Activated CD4-positive, alpha-beta memory T cell treated with anti-CD3 and anti-CD28 coated beads for 36 hours (primary cell): ENCODE results near the gene OSBPL10. TPM values are rescaled to one million over a fixed set of nuclear protein-coding genes. Genes with fewer than 3 reads are reported as not detected.

Experiments
- CTCF ChIA-PET: fragments of 350-600 bp; sonication (Branson Sonifier 250); formaldehyde crosslinking; loops from one replicate; lab custom pipeline; 2021; ENCODE audit warnings: antibody characterized with exemption, inconsistent platforms; lab: Charles Lee
- POLR2A ChIA-PET: fragments of 350-600 bp; sonication (Branson Sonifier 250); formaldehyde crosslinking; loops from one replicate; lab custom pipeline; 2021; ENCODE audit warnings: antibody characterized with exemption; lab: Charles Lee
- DNase-seq: peaks from one replicate; pipeline ENCODE4 v3.0.0-alpha.2; 2020
- H3K27ac Mint-ChIP-seq: one replicate; pipeline ENCODE4 v1.8.0; 2021; ENCODE audit warnings: mixed read lengths
- H3K27me3 Mint-ChIP-seq: one replicate; pipeline ENCODE4 v1.8.0; 2021; ENCODE audit warnings: mixed read lengths
- H3K36me3 Mint-ChIP-seq: one replicate; pipeline ENCODE4 v1.8.0; 2021; ENCODE audit warnings: mixed read lengths
- H3K4me1 Mint-ChIP-seq: one replicate; pipeline ENCODE4 v1.8.0; 2021; ENCODE audit warnings: low read depth, mixed read lengths
- H3K4me3 Mint-ChIP-seq: one replicate; pipeline ENCODE4 v1.8.0; 2021; ENCODE audit warnings: mild to moderate bottlenecking, mixed read lengths
- H3K9me3 Mint-ChIP-seq: one replicate; pipeline ENCODE4 v1.8.0; 2021; ENCODE audit warnings: mixed read lengths
- intact Hi-C: fragments of 100-400 bp; cut with micrococcal nuclease; formaldehyde crosslinking; loops from one replicate; pipeline ENCODE4 v1.15.1; 2023
- total RNA-seq, 2 experiments: library from RNA; stranded (reverse); gene quantifications; one replicate each; pipeline ENCODE4 v1.2.3, GENCODE V29; 2021

Gene OSBPL10
- total RNA-seq, 2 experiments from 2014 or later: 3.4 to 3.5 TPM

GRCh38 chr3:31929826-31930502 is 51.1 kb downstream of the OSBPL10 start:
- Mint-ChIP-seq H3K27ac (no peak overlapping the region), H3K36me3 (no peaks in the 10 kb centered on the region), H3K27me3 (no peaks in the 10 kb centered on the region), H3K4me3 (no peak overlapping the region), H3K9me3 (no peaks in the 10 kb centered on the region), H3K4me1 (peaks cover 26% of the 10 kb centered on the region)
- ChIA-PET CTCF (no interaction called here), POLR2A (interaction anchor here (0.7 kb wide), 1 partner anchor 1165 kb away, joined by 3 read pairs; no protein-coding TSS in a partner anchor)
- DNase-seq: no peak
- intact Hi-C loops: no loop called here

GRCh38 chr3:31927811-31928210 is 53.3 kb downstream of the OSBPL10 start:
- CTCF ChIA-PET: interaction anchor here (1.4 kb wide), 1 partner anchor 203 kb away, joined by 4 read pairs; no protein-coding TSS in a partner anchor
- Mint-ChIP-seq H3K36me3 (no peaks in the 10 kb centered on the region), H3K4me3 (no peak overlapping the region), H3K4me1 (peaks cover 23% of the 10 kb centered on the region), H3K27ac (peak overlapping the region; percentile 46), H3K9me3 (no peaks in the 10 kb centered on the region), H3K27me3 (no peaks in the 10 kb centered on the region)
- POLR2A ChIA-PET: no interaction called here
- intact Hi-C loops: loop anchor here (1.0 to 2.0 kb wide), 2 partner anchors 51 to 171 kb away; no protein-coding TSS in a partner anchor
- DNase-seq: no peak

- no peak for DNase-seq
- CTCF ChIA-PET: interaction anchor here (1.4 kb wide), 1 partner anchor 204 kb away, joined by 4 read pairs; no protein-coding TSS in a partner anchor
- Mint-ChIP-seq H3K36me3 (no peaks in the 10 kb centered on the region), H3K27ac (peak overlapping the region; percentile 26), H3K27me3 (no peaks in the 10 kb centered on the region), H3K4me3 (no peak overlapping the region), H3K9me3 (no peaks in the 10 kb centered on the region), H3K4me1 (peaks cover 23% of the 10 kb centered on the region)
- intact Hi-C loops: loop anchor here (2.0 kb wide), 1 partner anchor 170 kb away; no protein-coding TSS in a partner anchor
- POLR2A ChIA-PET: interaction anchor here (1.1 kb wide), 1 partner anchor 52 kb away, joined by 3 read pairs; no protein-coding TSS in a partner anchor
Measured at GRCh38 chr3:31926543-31926942, 54.5 kb downstream of the OSBPL10 start.

GRCh38 chr3:31925271-31925630 is 55.8 kb downstream of the OSBPL10 start:
- POLR2A ChIA-PET: no interaction called here
- Mint-ChIP-seq H3K27me3 (no peaks in the 10 kb centered on the region), H3K36me3 (peaks cover 1% of the 10 kb centered on the region), H3K9me3 (peaks cover 8% of the 10 kb centered on the region), H3K4me3 (no peak overlapping the region), H3K4me1 (peaks cover 23% of the 10 kb centered on the region), H3K27ac (no peak overlapping the region)
- peak; percentile 29 for DNase-seq
- CTCF ChIA-PET: no interaction called here
- intact Hi-C loops: no loop called here

GRCh38 chr3:31924610-31925270 is 56.3 kb downstream of the OSBPL10 start:
- Mint-ChIP-seq H3K4me1 (peaks cover 23% of the 10 kb centered on the region), H3K9me3 (peaks cover 13% of the 10 kb centered on the region), H3K4me3 (no peak overlapping the region), H3K27ac (no peak overlapping the region), H3K27me3 (no peaks in the 10 kb centered on the region), H3K36me3 (peaks cover 7% of the 10 kb centered on the region)
- ChIA-PET CTCF (no interaction called here), POLR2A (no interaction called here)
- DNase-seq: no peak
- intact Hi-C loops: no loop called here

GRCh38 chr3:31922962-31923361 is 58.1 kb downstream of the OSBPL10 start:
- intact Hi-C loops: no loop called here
- no peak overlapping the region for H3K4me3 Mint-ChIP-seq
- peaks cover 25% of the 10 kb centered on the region for H3K4me1 Mint-ChIP-seq
- ChIA-PET POLR2A (no interaction called here), CTCF (no interaction called here)
- no peak for DNase-seq
- H3K36me3 Mint-ChIP-seq: peaks cover 13% of the 10 kb centered on the region
- H3K27me3 Mint-ChIP-seq: no peaks in the 10 kb centered on the region
- H3K9me3 Mint-ChIP-seq: peaks cover 22% of the 10 kb centered on the region
- H3K27ac Mint-ChIP-seq: no peak overlapping the region

- Mint-ChIP-seq H3K36me3 (peaks cover 13% of the 10 kb centered on the region), H3K9me3 (peaks cover 22% of the 10 kb centered on the region), H3K27me3 (no peaks in the 10 kb centered on the region), H3K4me1 (peaks cover 22% of the 10 kb centered on the region), H3K4me3 (no peak overlapping the region), H3K27ac (no peak overlapping the region)
- DNase-seq: no peak
- CTCF ChIA-PET: no interaction called here
- intact Hi-C loops: no loop called here
- POLR2A ChIA-PET: no interaction called here
Measured at GRCh38 chr3:31921837-31922236, 59.2 kb downstream of the OSBPL10 start.

GRCh38 chr3:31920310-31920709 is 60.8 kb downstream of the OSBPL10 start:
- H3K27me3 Mint-ChIP-seq: no peaks in the 10 kb centered on the region
- no peak overlapping the region for H3K4me3 Mint-ChIP-seq
- peaks cover 13% of the 10 kb centered on the region for H3K36me3 Mint-ChIP-seq
- peaks cover 25% of the 10 kb centered on the region for H3K4me1 Mint-ChIP-seq
- ChIA-PET POLR2A (no interaction called here), CTCF (no interaction called here)
- DNase-seq: no peak
- no peak overlapping the region for H3K27ac Mint-ChIP-seq
- intact Hi-C loops: no loop called here
- H3K9me3 Mint-ChIP-seq: peaks cover 22% of the 10 kb centered on the region

- Mint-ChIP-seq H3K27me3 (no peaks in the 10 kb centered on the region), H3K9me3 (peaks cover 22% of the 10 kb centered on the region), H3K4me3 (no peak overlapping the region), H3K27ac (no peak overlapping the region), H3K36me3 (peaks cover 13% of the 10 kb centered on the region), H3K4me1 (peaks cover 23% of the 10 kb centered on the region)
- DNase-seq: no peak
- intact Hi-C loops: no loop called here
- ChIA-PET POLR2A (no interaction called here), CTCF (no interaction called here)
Measured at GRCh38 chr3:31919528-31919927, 61.5 kb downstream of the OSBPL10 start.

GRCh38 chr3:31918179-31919150 is 62.6 kb downstream of the OSBPL10 start:
- peak overlapping the region; percentile 47 for H3K27ac Mint-ChIP-seq
- intact Hi-C loops: no loop called here
- H3K36me3 Mint-ChIP-seq: peaks cover 13% of the 10 kb centered on the region
- CTCF ChIA-PET: no interaction called here
- no peak overlapping the region for H3K4me3 Mint-ChIP-seq
- no peaks in the 10 kb centered on the region for H3K27me3 Mint-ChIP-seq
- peaks cover 22% of the 10 kb centered on the region for H3K9me3 Mint-ChIP-seq
- H3K4me1 Mint-ChIP-seq: peaks cover 23% of the 10 kb centered on the region
- POLR2A ChIA-PET: no interaction called here
- DNase-seq: no peak

- CTCF ChIA-PET: no interaction called here
- Mint-ChIP-seq H3K27ac (no peak overlapping the region), H3K27me3 (no peaks in the 10 kb centered on the region), H3K36me3 (peaks cover 13% of the 10 kb centered on the region), H3K4me3 (no peak overlapping the region), H3K4me1 (peaks cover 23% of the 10 kb centered on the region), H3K9me3 (peaks cover 22% of the 10 kb centered on the region)
- no peak for DNase-seq
- POLR2A ChIA-PET: no interaction called here
- intact Hi-C loops: no loop called here
Measured at GRCh38 chr3:31917303-31918005, 63.6 kb downstream of the OSBPL10 start.
